OCI-LY1 (cell line): ENCODE results near the gene GFRA3.

Experiments
- CTCF ChIP-seq: fragments of 200-600 bp; sonication (generic), shearing (Covaris generic); IDR thresholded peaks from 2 replicates; pipeline ENCODE4 v1.5.1; 2017; ENCODE audit warnings: mild to moderate bottlenecking, antibody characterized with exemption, low read length, moderate library complexity, mixed read lengths
- EZH2 ChIP-seq: fragments of 200-600 bp; sonication (generic), shearing (Covaris generic); IDR thresholded peaks from 2 replicates; pipeline ENCODE4 v1.8.0; 2017; ENCODE audit warnings: borderline replicate concordance, mixed run types, mild to moderate bottlenecking, antibody characterized with exemption, low read length, moderate library complexity, mixed read lengths

DNA sequence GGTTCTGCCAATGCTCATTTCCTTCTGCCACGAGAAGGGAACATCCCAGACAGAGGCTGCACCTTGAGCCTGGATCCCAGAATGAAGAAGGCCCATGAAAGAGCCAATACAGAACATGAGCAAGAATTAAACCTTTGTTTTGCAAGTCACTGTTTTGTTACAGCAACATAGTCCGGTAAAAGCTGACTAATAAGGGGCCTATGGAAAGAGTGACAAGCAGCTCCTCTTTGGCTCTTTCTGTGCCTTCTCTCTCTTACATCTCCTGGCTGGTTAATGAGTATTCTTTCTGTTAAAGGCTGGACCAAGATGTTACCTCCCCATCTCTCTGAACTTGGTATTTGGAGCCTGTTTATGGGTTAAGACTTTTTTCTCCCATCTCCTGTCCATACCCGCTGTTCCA, 10.8 kb downstream of the GFRA3 start:
- TF ChIP-seq CTCF (no peak), EZH2 (no peak)
